CD14-positive monocyte (primary cell): Measurements from ENCODE around the gene KCNJ6. TPM values are rescaled to one million over a fixed set of nuclear protein-coding genes. Genes with fewer than 3 reads are reported as not detected.
A peak's percentile ranks its signal among the peaks of the same experiment; 100 is the strongest.

ENCODE experiments used
- DNase-seq, 3 donors: peaks; one replicate each; pipeline ENCODE4 v3.0.0-alpha.2; 2011 to 2022
- H2AFZ ChIP-seq: 2 replicates; pipeline ENCODE4 v1.6.0; 2012; ENCODE audit warnings: mild to moderate bottlenecking, low read depth, low read length, inconsistent platforms; ENCODE audit not compliant: insufficient read depth, poor library complexity, severe bottlenecking
- H3K27ac ChIP-seq, 2 donors: 1 replicate in 1 of 2; 2 replicates in 1 of 2; pipeline ENCODE4 v1.5.1; 2012 to 2013; ENCODE audit warnings: low read length in 2 of 2, control low read depth in 1 of 2, inconsistent platforms in 1 of 2, low read depth in 1 of 2, mild to moderate bottlenecking in 1 of 2
- H3K27me3 ChIP-seq, 2 donors: one replicate each; pipeline versions ENCODE4 v1.6.0 to v1.6.1; 2011 to 2013; ENCODE audit warnings: low read length in 2 of 2; ENCODE audit not compliant: control insufficient read depth in 2 of 2, insufficient read depth in 2 of 2
- H3K36me3 ChIP-seq, 2 donors: replicated peaks in 1 of 2; 1 replicate in 1 of 2; 2 replicates in 1 of 2; pipeline versions ENCODE4 v1.5.1 to v1.6.1; 2012 to 2013; ENCODE audit warnings: low read length in 2 of 2, control low read depth in 1 of 2, inconsistent platforms in 1 of 2, mild to moderate bottlenecking in 1 of 2; ENCODE audit not compliant: insufficient read depth in 2 of 2, control insufficient read depth in 1 of 2
- H3K4me1 ChIP-seq, 2 donors: 1 replicate in 1 of 2; 2 replicates in 1 of 2; pipeline versions ENCODE4 v1.5.1 to v1.6.1; 2012 to 2013; ENCODE audit warnings: low read length in 2 of 2, control low read depth in 1 of 2, inconsistent platforms in 1 of 2, mild to moderate bottlenecking in 1 of 2, moderate library complexity in 1 of 2; ENCODE audit not compliant: insufficient read depth in 2 of 2, control insufficient read depth in 1 of 2
- H3K4me2 ChIP-seq: replicated peaks from 2 replicates; pipeline ENCODE3; 2012; ENCODE audit warnings: low read length, moderate library complexity, mild to moderate bottlenecking; ENCODE audit not compliant: poor library complexity, severe bottlenecking; ENCODE audit errors: extremely low read depth
- H3K4me3 ChIP-seq, 3 experiments: fragments of 200-600 bp in 1 of 3; sonication (generic) in 1 of 3; replicated peaks in 1 of 3; 1 replicate in 2 of 3; 2 replicates in 1 of 3; pipeline ENCODE4 v1.5.1; 2011 to 2013; ENCODE audit warnings: low read length in 3 of 3, mild to moderate bottlenecking in 3 of 3, control low read depth in 2 of 3, low read depth in 2 of 3, inconsistent platforms in 1 of 3, moderate library complexity in 1 of 3
- H3K79me2 ChIP-seq: 2 replicates; pipeline ENCODE4 v1.6.0; 2012; ENCODE audit warnings: mild to moderate bottlenecking, control low read depth, inconsistent platforms, low read length, moderate library complexity; ENCODE audit not compliant: insufficient read depth
- H3K9ac ChIP-seq: 2 replicates; pipeline ENCODE4 v1.6.0; 2017; ENCODE audit warnings: low read length, mild to moderate bottlenecking; ENCODE audit not compliant: insufficient read depth, poor library complexity, severe bottlenecking
- H3K9me3 ChIP-seq, 2 donors: replicated peaks in 1 of 2; 1 replicate in 1 of 2; 2 replicates in 1 of 2; pipeline versions ENCODE4 v1.5.1 to v1.6.1; 2012 to 2013; ENCODE audit warnings: low read length in 2 of 2, control low read depth in 1 of 2; ENCODE audit not compliant: control insufficient read depth in 1 of 2, insufficient read depth in 1 of 2
- H4K20me1 ChIP-seq: 2 replicates; pipeline ENCODE4 v1.6.0; 2012; ENCODE audit warnings: mild to moderate bottlenecking, low read length, control low read depth, moderate library complexity; ENCODE audit not compliant: insufficient read depth
- H3K27ac Mint-ChIP-seq, 7 donors: one replicate each; pipeline ENCODE4 v1.8.0; 2020; ENCODE audit warnings: mild to moderate bottlenecking in 7 of 7, mixed read lengths in 7 of 7, moderate library complexity in 6 of 7, inconsistent platforms in 2 of 7
- H3K27me3 Mint-ChIP-seq, 3 donors: one replicate each; pipeline ENCODE4 v1.8.0; 2021 to 2022; ENCODE audit warnings: low read depth in 3 of 3, mild to moderate bottlenecking in 3 of 3, mixed read lengths in 3 of 3, moderate library complexity in 3 of 3, inconsistent platforms in 1 of 3
- H3K36me3 Mint-ChIP-seq, 2 donors: one replicate each; pipeline ENCODE4 v1.8.0; 2020; ENCODE audit warnings: mixed read lengths in 2 of 2, inconsistent platforms in 1 of 2, mild to moderate bottlenecking in 1 of 2
- H3K4me1 Mint-ChIP-seq: one replicate; pipeline ENCODE4 v1.8.0; 2020; ENCODE audit warnings: mild to moderate bottlenecking, mixed read lengths
- H3K4me3 Mint-ChIP-seq, 2 donors: one replicate each; pipeline ENCODE4 v1.8.0; 2020; ENCODE audit warnings: mild to moderate bottlenecking in 2 of 2, mixed read lengths in 2 of 2, moderate library complexity in 1 of 2
- H3K9me3 Mint-ChIP-seq, 7 donors: one replicate each; pipeline ENCODE4 v1.8.0; 2020 to 2022; ENCODE audit warnings: mixed read lengths in 7 of 7, mild to moderate bottlenecking in 6 of 7, moderate library complexity in 6 of 7, inconsistent platforms in 2 of 7
- WGBS: methylation state at CpG from one replicate; pipeline ENCODE4 v1.1.5; 2013; ENCODE audit warnings: missing lambda C conversion rate; ENCODE audit not compliant: insufficient coverage; 5-methylcytosine and 5-hydroxymethylcytosine counted together
- intact Hi-C, 2 donors: fragments of 100-400 bp; cut with micrococcal nuclease; formaldehyde crosslinking; loops; one replicate each; pipeline versions ENCODE4 v1.15.0 to v1.15.1; 2023
- polyA plus RNA-seq, 3 donors: library from polyadenylated mRNA; depleted of rRNA in 1 of 3; unstranded in 2 of 3; stranded (reverse) in 1 of 3; fragments of 300-500 nt in 2 of 3; fragments of >200 nt in 1 of 3; fragmentation: Illumina TruSeq in 2 of 3; gene quantifications; 1 replicate in 2 of 3; 2 replicates in 1 of 3; pipeline ENCODE4 v1.2.3, GENCODE V29; 2012 to 2021
- TF ChIP-seq, protein P1 (sequence below): fragments of 200-600 bp; IDR thresholded peaks from one replicate; pipeline ENCODE4 v1.8.0; 2022; ENCODE audit warnings: antibody characterized with exemption, mild to moderate bottlenecking

KCNJ6 gene
- polyA plus RNA-seq, 3 donors: not detected

GRCh38 chr21:37593740-37594471, 322.4 kb downstream of the KCNJ6 start:
- Mint-ChIP-seq H3K27ac (peak overlapping the region in 1 of 7 donors; percentile 11), H3K27me3 (peaks cover 0 to 3% (median 1%) of the 10 kb centered on the region in 3 donors), H3K36me3 (no peaks in the 10 kb centered on the region), H3K9me3 (peaks cover 2 to 12% (median 8%) of the 10 kb centered on the region in 7 donors), H3K4me1 (no peaks in the 10 kb centered on the region), H3K4me3 (no peak overlapping the region)
- Histone ChIP-seq H3K9ac (no peak overlapping the region), H3K4me3 (no peak overlapping the region), H3K27me3 (no peaks in the 10 kb centered on the region), H4K20me1 (no peaks in the 10 kb centered on the region), H3K36me3 (no peaks in the 10 kb centered on the region), H3K9me3 (peaks cover 0 to 3% of the 10 kb centered on the region in 2 donors), H3K4me2 (no peak overlapping the region), H3K79me2 (no peaks in the 10 kb centered on the region), H2AFZ (no peak overlapping the region), H3K4me1 (no peaks in the 10 kb centered on the region), H3K27ac (no peak overlapping the region)
- intact Hi-C loops: no loop called here
- no peak for DNase-seq
- WGBS: 82% methylated on average over 14 of the region's 19 CpGs
- TF ChIP-seq, protein P1, sequence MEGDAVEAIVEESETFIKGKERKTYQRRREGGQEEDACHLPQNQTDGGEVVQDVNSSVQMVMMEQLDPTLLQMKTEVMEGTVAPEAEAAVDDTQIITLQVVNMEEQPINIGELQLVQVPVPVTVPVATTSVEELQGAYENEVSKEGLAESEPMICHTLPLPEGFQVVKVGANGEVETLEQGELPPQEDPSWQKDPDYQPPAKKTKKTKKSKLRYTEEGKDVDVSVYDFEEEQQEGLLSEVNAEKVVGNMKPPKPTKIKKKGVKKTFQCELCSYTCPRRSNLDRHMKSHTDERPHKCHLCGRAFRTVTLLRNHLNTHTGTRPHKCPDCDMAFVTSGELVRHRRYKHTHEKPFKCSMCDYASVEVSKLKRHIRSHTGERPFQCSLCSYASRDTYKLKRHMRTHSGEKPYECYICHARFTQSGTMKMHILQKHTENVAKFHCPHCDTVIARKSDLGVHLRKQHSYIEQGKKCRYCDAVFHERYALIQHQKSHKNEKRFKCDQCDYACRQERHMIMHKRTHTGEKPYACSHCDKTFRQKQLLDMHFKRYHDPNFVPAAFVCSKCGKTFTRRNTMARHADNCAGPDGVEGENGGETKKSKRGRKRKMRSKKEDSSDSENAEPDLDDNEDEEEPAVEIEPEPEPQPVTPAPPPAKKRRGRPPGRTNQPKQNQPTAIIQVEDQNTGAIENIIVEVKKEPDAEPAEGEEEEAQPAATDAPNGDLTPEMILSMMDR: no peak

DNA sequence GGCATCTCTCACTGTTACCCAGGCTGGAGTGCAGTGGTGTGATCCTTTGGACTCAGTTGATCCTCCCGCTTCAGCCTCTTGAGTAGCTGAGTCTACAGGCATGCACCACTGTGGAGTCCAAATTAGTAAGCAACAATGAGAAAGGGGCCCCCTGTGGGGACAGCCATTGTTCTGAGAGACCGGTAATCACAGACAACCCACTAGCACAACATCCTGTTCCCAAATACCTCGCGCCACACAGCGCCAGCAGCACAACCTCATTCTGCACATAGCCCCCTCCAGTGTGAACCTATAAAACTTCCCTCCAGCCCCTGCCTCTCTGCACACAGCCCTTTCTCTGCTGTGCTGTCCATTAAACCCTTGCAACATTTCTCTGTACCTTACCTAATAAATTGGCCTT, 323.2 kb downstream of the KCNJ6 start:
- Mint-ChIP-seq H3K4me1 (no peaks in the 10 kb centered on the region), H3K27ac (peak overlapping the region in 2 of 7 donors; percentile 11 to 12)
- H2AFZ ChIP-seq: no peak overlapping the region

More for the DNA sequence above, 323.2 kb downstream of the KCNJ6 start:
- no peak overlapping the region for H3K4me2 ChIP-seq
- no peaks in the 10 kb centered on the region for H3K79me2 ChIP-seq
- peaks cover 0 to 3% (median 1%) of the 10 kb centered on the region in 3 donors for H3K27me3 Mint-ChIP-seq
- no peak overlapping the region for H3K9ac ChIP-seq
- TF ChIP-seq, protein P1: no peak
- H3K9me3 Mint-ChIP-seq: peaks cover 2 to 11% (median 7%) of the 10 kb centered on the region in 7 donors
- peaks cover 0 to 3% of the 10 kb centered on the region in 2 donors for H3K9me3 ChIP-seq
- no peaks in the 10 kb centered on the region for H3K4me1 ChIP-seq
- H3K4me3 Mint-ChIP-seq: no peak overlapping the region
- no peaks in the 10 kb centered on the region for H3K36me3 Mint-ChIP-seq
- no peaks in the 10 kb centered on the region for H3K36me3 ChIP-seq
- intact Hi-C loops: no loop called here
- no peak overlapping the region for H3K4me3 ChIP-seq
- no peak for DNase-seq
- H4K20me1 ChIP-seq: no peaks in the 10 kb centered on the region
- WGBS: 45% methylated on average over 5 of the region's 5 CpGs
- H3K27me3 ChIP-seq: no peaks in the 10 kb centered on the region
- H3K27ac ChIP-seq: no peak overlapping the region
